ENCODE results near the gene ENAH. TPM values are rescaled to one million over a fixed set of nuclear protein-coding genes. Genes with fewer than 3 reads are reported as not detected.
"Not testable (repeated sequence)": the region's sequence is repeated elsewhere in the genome, so short reads cannot be mapped to it uniquely, and the experiment has no call there.

The ENAH gene
- total and polyA plus RNA-seq, 9 of the 15 experiments (the other 6 are each of a cell fraction or from before 2014, with no cell fraction given) = 0.03 to 1.2 (median 0.15) TPM

DNA sequence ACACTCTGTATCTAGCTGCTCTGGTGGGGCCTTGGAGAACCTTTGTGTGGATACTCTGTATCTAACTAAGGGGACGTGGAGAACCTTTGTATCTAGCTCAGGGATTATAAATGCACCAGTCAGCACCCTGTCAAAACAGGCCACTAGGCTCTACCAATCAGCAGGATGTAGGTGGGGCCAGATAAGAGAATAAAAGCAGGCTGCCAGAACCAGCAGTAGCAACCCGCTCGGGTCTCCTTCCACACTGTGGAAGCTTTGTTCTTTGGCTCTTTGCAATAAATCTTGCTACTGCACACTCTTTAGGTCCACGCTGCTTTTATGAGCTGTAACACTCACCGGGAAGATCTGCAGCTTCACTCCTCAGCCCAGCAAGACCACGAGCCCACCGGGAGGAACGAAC, 179.7 kb downstream of the ENAH start:
- POLR2A ChIA-PET = interaction anchor here (0.6 kb wide), 2 partner anchors 306 to 385 kb away, joined by 3 to 4 read pairs; no protein-coding TSS in a partner anchor
- H3K9me3 ChIP-seq (replicated peaks; ENCODE audit: control insufficient read depth, insufficient read depth, low read depth, low read length); H3K4me2 ChIP-seq (ENCODE audit: insufficient read depth, low read length); H3K4me3 ChIP-seq; BruUV-seq (replicated peaks); H3K79me2 ChIP-seq (ENCODE audit: control insufficient read depth, insufficient read depth, low read length); ATAC-seq; H3K9ac ChIP-seq (ENCODE audit: insufficient read depth in 1 of 2, low read depth in 2 of 2, low read length in 2 of 2); H3K36me3 ChIP-seq (ENCODE audit: control insufficient read depth, insufficient read depth, low read length); H4K20me1 ChIP-seq (replicated peaks; ENCODE audit: control insufficient read depth, insufficient read depth, low read length); FAIRE-seq; H3K9me1 ChIP-seq (ENCODE audit: control insufficient read depth, insufficient read depth, low read length); H2AFZ ChIP-seq (ENCODE audit: low read depth, low read length); H3K27ac ChIP-seq (ENCODE audit: extremely low read depth, low read depth, low read length); intact Hi-C loops (cut with micrococcal nuclease): not testable (repeated sequence)
- TF ChIP-seq NFIC (IDR thresholded peaks at IDR 0.05) = peak; percentile 31; the same call in 1 of the 2 replicates
- 0 out of 2 replicates have a peak, but pooled peaks have one; percentile 40 for TF ChIP-seq SUPT5H (IDR thresholded peaks at IDR 0.05)
- TF ChIP-seq ZNF316 (IDR thresholded peaks at IDR 0.05) = peak; percentile 43
- TF ChIP-seq POLR2A (conservative IDR thresholded peaks at IDR 0.05) = peak; percentile 57; the same call in 1 of the 2 replicates
- TF ChIP-seq SREBF1 (IDR thresholded peaks at IDR 0.05; ENCODE audit: borderline replicate concordance, low read depth, low read length) = peak; percentile 66; the same call in 1 of the 2 replicates
- TF ChIP-seq MEIS2 (IDR thresholded peaks at IDR 0.05; ENCODE audit: partially characterized antibody) = peak; percentile 3
- DNase-seq (ENCODE audit: extremely low read depth in 1 of 4, low spot score in 3 of 4) = peak in 1 of 4 experiments; percentile 24
- peaks cover 0 to 16% of the 10 kb centered on the region in 2 experiments; a peak in 3 of 5 replicates for H3K4me1 ChIP-seq (replicated peaks in 1 of 2; ENCODE audit: control insufficient read depth in 2 of 2, insufficient read depth in 2 of 2, low read length in 2 of 2)
- CTCF ChIA-PET (ENCODE audit: low intra/inter-chr PET ratio) = interaction anchor here (0.6 to 4.3 kb wide), 3 partner anchors 299 to 1844 kb away, joined by 3 to 133 read pairs (median 53); no protein-coding TSS in a partner anchor
- WGBS (ENCODE audit: insufficient coverage, low coverage, missing lambda C conversion rate) = 33% methylated on average over 8 of the region's 8 CpGs
- peaks cover 4 to 18% of the 10 kb centered on the region in 2 experiments; a peak in 3 of 5 replicates for H3K27me3 ChIP-seq (ENCODE audit: control insufficient read depth in 2 of 2, insufficient read depth in 2 of 2, low read length in 2 of 2)
- in situ Hi-C loops (cut with MboI) = loop anchor here (10.0 kb wide), 3 partner anchors 372 to 722 kb away; no protein-coding TSS in a partner anchor
